IMR-90 (cell line): ENCODE measurements around the gene ANKRD11. TPM values are rescaled to one million over a fixed set of nuclear protein-coding genes. Genes with fewer than 3 reads are reported as not detected.

Experiments used
- ATAC-seq: fragments of 200-7000 bp; cut with Tn5 transposase; 2 replicates; pipeline ENCODE4 v1.9.1; 2020; ENCODE audit warnings: low read depth, mild to moderate bottlenecking, moderate library complexity
- BruUV-seq: library from RNA; stranded (reverse); fragments of 400-500 nt; replicated peaks from 2 replicates; lab custom pipeline; 2021; lab: Mats Ljungman, UMichigan
- CTCF ChIA-PET: fragments of 300-600 bp; formaldehyde crosslinking; extraction: SDS; loops from one replicate; lab custom pipeline; 2021; ENCODE audit warnings: antibody characterized with exemption; lab: Yijun Ruan, JAX
- POLR2A ChIA-PET: fragments of 300-600 bp; sonication (Branson Sonifier 250); formaldehyde crosslinking; loops from one replicate; lab custom pipeline; 2022; ENCODE audit warnings: antibody characterized with exemption; ENCODE audit not compliant: unreplicated experiment; lab: Charles Lee
- DNase-seq: peaks from one replicate; pipeline ENCODE4 v3.0.0; 2013
- H2AFZ ChIP-seq: replicated peaks from 2 replicates; pipeline ENCODE3; 2013; ENCODE audit warnings: low read length, mild to moderate bottlenecking; ENCODE audit not compliant: poor library complexity
- H2AK5ac ChIP-seq: 2 replicates; pipeline ENCODE4 v1.6.1; 2013; ENCODE audit warnings: low read depth, low read length, inconsistent platforms
- H2AK9ac ChIP-seq: replicated peaks from 2 replicates; pipeline ENCODE3; 2013; ENCODE audit warnings: mild to moderate bottlenecking, low read depth, low read length, moderate library complexity; ENCODE audit not compliant: poor library complexity
- H2BK120ac ChIP-seq: 2 replicates; pipeline ENCODE4 v1.6.1; 2013; ENCODE audit warnings: low read depth, low read length, inconsistent platforms
- H2BK15ac ChIP-seq: 3 replicates; pipeline ENCODE4 v1.6.1; 2013; ENCODE audit warnings: low read depth, low read length, inconsistent platforms
- H2BK20ac ChIP-seq: 2 replicates; pipeline ENCODE4 v1.6.1; 2013; ENCODE audit warnings: low read depth, mild to moderate bottlenecking, inconsistent platforms, low read length, moderate library complexity
- H2BK5ac ChIP-seq: 2 replicates; pipeline ENCODE4 v1.6.1; 2013; ENCODE audit warnings: mild to moderate bottlenecking, low read depth, low read length, inconsistent platforms; ENCODE audit not compliant: poor library complexity, severe bottlenecking
- H3K14ac ChIP-seq: replicated peaks from 2 replicates; pipeline ENCODE4 v1.6.1; 2013; ENCODE audit warnings: low read depth, low read length, inconsistent platforms
- H3K18ac ChIP-seq: 2 replicates; pipeline ENCODE4 v1.6.1; 2013; ENCODE audit warnings: low read depth, low read length, control low read depth
- H3K23ac ChIP-seq: 2 replicates; pipeline ENCODE4 v1.6.1; 2013; ENCODE audit warnings: low read depth, low read length, inconsistent platforms
- H3K27ac ChIP-seq: 2 replicates; pipeline ENCODE4 v1.5.1; 2013; ENCODE audit warnings: mild to moderate bottlenecking, control low read depth, low read length; ENCODE audit not compliant: insufficient read depth
- H3K27me3 ChIP-seq: 2 replicates; pipeline ENCODE4 v1.6.1; 2013; ENCODE audit warnings: low read length; ENCODE audit not compliant: control insufficient read depth, insufficient read depth
- H3K36me3 ChIP-seq: 2 replicates; pipeline ENCODE4 v1.6.1; 2013; ENCODE audit warnings: low read length, mixed read lengths; ENCODE audit not compliant: control insufficient read depth, insufficient read depth
- H3K4ac ChIP-seq: 2 replicates; pipeline ENCODE4 v1.6.1; 2013; ENCODE audit warnings: low read depth, low read length, inconsistent platforms
- H3K4me1 ChIP-seq: 2 replicates; pipeline ENCODE4 v1.6.1; 2013; ENCODE audit warnings: low read length, mixed read lengths; ENCODE audit not compliant: control insufficient read depth, insufficient read depth
- H3K4me2 ChIP-seq: 2 replicates; pipeline ENCODE4 v1.6.1; 2013; ENCODE audit warnings: low read depth, mild to moderate bottlenecking, control low read depth, low read length, moderate library complexity
- H3K4me3 ChIP-seq: 2 replicates; pipeline ENCODE4 v1.5.1; 2013; ENCODE audit warnings: low read depth, mild to moderate bottlenecking, control low read depth, low read length, moderate library complexity; ENCODE audit not compliant: insufficient read depth
- H3K56ac ChIP-seq: 2 replicates; pipeline ENCODE4 v1.6.1; 2013; ENCODE audit warnings: low read length, inconsistent platforms; ENCODE audit not compliant: insufficient read depth; ENCODE audit errors: extremely low read depth
- H3K79me1 ChIP-seq, 2 experiments: 2 replicates each; pipeline ENCODE4 v1.6.1; 2013; ENCODE audit warnings: low read length in 2 of 2, inconsistent platforms in 1 of 2, low read depth in 1 of 2
- H3K9ac ChIP-seq: 2 replicates; pipeline ENCODE4 v1.6.1; 2013; ENCODE audit warnings: low read depth, low read length, control low read depth
- H3K9me1 ChIP-seq: 2 replicates; pipeline ENCODE4 v1.6.1; 2013; ENCODE audit warnings: low read length, inconsistent platforms; ENCODE audit not compliant: insufficient read depth
- H3K9me3 ChIP-seq: 2 replicates; pipeline ENCODE4 v1.6.1; 2013; ENCODE audit warnings: low read length; ENCODE audit not compliant: control insufficient read depth, insufficient read depth
- H4K20me1 ChIP-seq: 2 replicates; pipeline ENCODE4 v1.6.1; 2013; ENCODE audit warnings: low read length, inconsistent platforms; ENCODE audit not compliant: insufficient read depth
- H4K5ac ChIP-seq: 2 replicates; pipeline ENCODE4 v1.6.1; 2013; ENCODE audit warnings: mild to moderate bottlenecking, low read depth, low read length, control low read depth
- H4K8ac ChIP-seq, 2 experiments: 2 replicates each; pipeline ENCODE4 v1.6.1; 2013; ENCODE audit warnings: low read depth in 2 of 2, low read length in 2 of 2, control low read depth in 1 of 2, inconsistent platforms in 1 of 2
- H4K91ac ChIP-seq: 2 replicates; pipeline ENCODE4 v1.6.1; 2013; ENCODE audit warnings: low read depth, low read length, inconsistent platforms; ENCODE audit not compliant: insufficient read depth
- BHLHE40 ChIP-seq: fragments of 150-350 bp; IDR thresholded peaks from 2 replicates; pipeline ENCODE4 v1.6.1; 2016; ENCODE audit warnings: mild to moderate bottlenecking, low read depth, low read length
- CEBPB ChIP-seq: IDR thresholded peaks from 2 replicates; pipeline ENCODE4 v1.6.1; 2012; ENCODE audit warnings: low read depth, low read length, improper control_type of control experiment
- CHD1 ChIP-seq: IDR thresholded peaks from 2 replicates; pipeline ENCODE4 v1.6.1; 2012; ENCODE audit warnings: low read depth, low read length, improper control_type of control experiment
- FOS ChIP-seq: fragments of 150-350 bp; IDR thresholded peaks from 2 replicates; pipeline ENCODE4 v1.6.1; 2016; ENCODE audit warnings: low read depth, low read length
- MAZ ChIP-seq: IDR thresholded peaks from 2 replicates; pipeline ENCODE4 v1.6.1; 2012; ENCODE audit warnings: low read depth, mild to moderate bottlenecking, low read length, improper control_type of control experiment, moderate library complexity, borderline replicate concordance
- MXI1 ChIP-seq: IDR thresholded peaks from 2 replicates; pipeline ENCODE4 v1.6.1; 2012; ENCODE audit warnings: low read depth, mild to moderate bottlenecking, low read length, moderate library complexity, borderline replicate concordance
- NFE2L2 ChIP-seq: fragments of 150-350 bp; IDR thresholded peaks from 2 replicates; pipeline ENCODE4 v1.6.1; 2016; ENCODE audit warnings: low read depth, mild to moderate bottlenecking, low read length
- POLR2A ChIP-seq: IDR thresholded peaks from 2 replicates; pipeline ENCODE4 v1.6.1; 2012; ENCODE audit warnings: mild to moderate bottlenecking, low read depth, low read length
- RAD21 ChIP-seq: IDR thresholded peaks from 2 replicates; pipeline ENCODE4 v1.6.1; 2012; ENCODE audit warnings: low read length, improper control_type of control experiment
- RCOR1 ChIP-seq: IDR thresholded peaks from 2 replicates; pipeline ENCODE4 v1.6.1; 2012; ENCODE audit warnings: mild to moderate bottlenecking, low read length, improper control_type of control experiment; ENCODE audit not compliant: insufficient replicate concordance
- RFX5 ChIP-seq: IDR thresholded peaks from 2 replicates; pipeline ENCODE4 v1.8.0; 2012; ENCODE audit warnings: low read depth, mild to moderate bottlenecking, low read length, moderate library complexity
- SMC3 ChIP-seq: fragments of 150-350 bp; IDR thresholded peaks from 2 replicates; pipeline ENCODE4 v1.6.1; 2016; ENCODE audit warnings: low read depth, mild to moderate bottlenecking, antibody characterized with exemption, low read length, moderate library complexity
- WGBS, 2 experiments: methylation state at CpG; one replicate each; pipeline versions ENCODE4 v1.1.5 to v1.1.7; 2013; ENCODE audit warnings: missing lambda C conversion rate in 2 of 2; ENCODE audit not compliant: insufficient read length in 1 of 2; ENCODE audit errors: extremely low coverage in 2 of 2; 5-methylcytosine and 5-hydroxymethylcytosine counted together
- dilution Hi-C: fragments of 300-500 bp; cut with HindIII; formaldehyde crosslinking; loops from one replicate; pipeline ENCODE4 v1.14.3; 2018; ENCODE audit warnings: low sequenced_read_pairs; ENCODE audit not compliant: unreplicated experiment
- in situ Hi-C: fragments of 300-500 bp; cut with MboI; formaldehyde crosslinking; loops from 3 replicates; pipeline ENCODE4 v1.14.3; 2019; ENCODE audit warnings: low sequenced_read_pairs, inconsistent platforms, mixed read lengths
- intact Hi-C: fragments of 100-400 bp; cut with micrococcal nuclease; formaldehyde crosslinking; loops from 2 replicates; pipeline ENCODE4 v1.10.0; 2022
- polyA plus RNA-seq, 3 experiments: library from polyadenylated mRNA; depleted of rRNA; stranded (reverse); fragments of >200 nt; gene quantifications; 2 replicates each; pipeline ENCODE4 v1.2.3, GENCODE V29; 2012; ENCODE audit warnings: low replicate concordance in 1 of 3
- total RNA-seq: library from RNA; depleted of rRNA; stranded (reverse); fragments of >200 nt; gene quantifications from 2 replicates; pipeline ENCODE4 v1.2.3, GENCODE V29; 2012
- TF ChIP-seq, protein P1 (sequence below): conservative IDR thresholded peaks from 2 replicates; pipeline ENCODE4 v1.5.1; 2012; ENCODE audit warnings: mild to moderate bottlenecking, low read depth, low read length, improper control_type of control experiment
- TF ChIP-seq, protein P2 (sequence below): fragments of 150-350 bp; IDR thresholded peaks from 2 replicates; pipeline ENCODE4 v1.6.1; 2016; ENCODE audit warnings: low read depth, mild to moderate bottlenecking, low read length, moderate library complexity, borderline replicate concordance

Gene ANKRD11
- total and polyA plus RNA-seq, 2 of the 4 experiments (the other 2 are of a cell fraction) = 46.8 to 71.9 TPM

DNA sequence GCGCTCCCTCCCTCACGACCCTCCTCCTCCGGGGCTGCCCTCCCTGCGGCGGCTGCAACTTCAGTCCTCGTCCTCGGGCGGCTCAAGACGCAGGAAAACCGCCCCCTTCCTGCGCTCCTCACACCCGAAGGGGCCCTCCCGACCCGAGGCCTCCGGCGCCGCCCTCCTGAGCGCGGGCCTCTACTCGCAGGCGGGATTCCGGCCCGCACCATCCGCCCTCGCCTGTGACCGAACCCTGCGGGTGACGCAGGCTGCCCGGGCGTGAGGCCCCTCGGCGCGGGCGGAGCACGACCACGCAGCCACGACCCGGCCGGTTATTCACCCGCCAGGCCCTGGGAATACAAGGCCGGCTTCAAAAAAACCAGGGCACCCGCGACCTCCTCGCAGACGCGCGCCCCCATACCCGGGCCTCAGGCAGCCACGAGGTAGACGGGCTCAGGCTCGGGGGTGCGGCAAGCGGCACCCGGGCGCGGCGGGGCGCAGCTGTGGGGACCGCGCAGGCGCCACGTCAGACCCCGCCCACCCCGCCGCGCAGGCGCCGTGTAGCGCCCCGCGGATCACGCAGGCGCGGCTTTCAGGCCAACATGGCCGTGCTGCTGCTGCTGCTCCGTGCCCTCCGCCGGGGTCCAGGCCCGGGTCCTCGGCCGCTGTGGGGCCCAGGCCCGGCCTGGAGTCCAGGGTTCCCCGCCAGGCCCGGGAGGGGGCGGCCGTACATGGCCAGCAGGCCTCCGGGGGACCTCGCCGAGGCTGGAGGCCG lies 17.7 kb upstream of the ANKRD11 start, which contains the start of gene SPG7:
Gene SPG7 (plus strand): TSS at position 570 of the 757 bp plus-strand sequence. CDS start 15 bp downstream, at position 585.
- no peaks in the 10 kb centered on the region for H3K27me3 ChIP-seq
- ATAC-seq (peak; percentile 87), DNase-seq (peak; percentile 82)
- no TSS peak for BruUV-seq
- dilution Hi-C loops = no loop called here
- peak within 1 kb of the TSS; percentile 73 for H4K91ac ChIP-seq
- peak within 1 kb of the TSS; percentile 78 for H3K23ac ChIP-seq
- peak within 1 kb of the TSS; percentile 74 to 84 for H4K8ac ChIP-seq
- H3K4ac ChIP-seq = peak within 1 kb of the TSS; percentile 82
- H3K79me1 ChIP-seq = peaks cover 23 to 51% of the 10 kb centered on the region in 2 experiments
- peak within 1 kb of the TSS; percentile 81 for H3K56ac ChIP-seq
- peak within 1 kb of the TSS; percentile 83 for H2BK5ac ChIP-seq
- peaks cover 15% of the 10 kb centered on the region for H3K4me1 ChIP-seq
- peak within 1 kb of the TSS; percentile 5; the same call in 1 of the 3 replicates for H2BK15ac ChIP-seq
- POLR2A ChIA-PET = no interaction called here
- peaks cover 18% of the 10 kb centered on the region for H3K36me3 ChIP-seq
- H3K9ac ChIP-seq = peak within 1 kb of the TSS; percentile 93
- no peak within 1 kb of the TSS for H2BK20ac ChIP-seq
- H3K4me3 ChIP-seq = peak within 1 kb of the TSS; percentile 78
- H3K18ac ChIP-seq = peak within 1 kb of the TSS; percentile 5; the same call in 1 of the 2 replicates
- H3K14ac ChIP-seq = peak within 1 kb of the TSS; percentile 89
- in situ Hi-C loops = loop anchor here (10.0 kb wide), 1 partner anchor 173 kb away; no protein-coding TSS in a partner anchor
- H3K27ac ChIP-seq = peak within 1 kb of the TSS; percentile 91
- WGBS, 2 experiments = 1% methylated on average over 58 of the region's 90 CpGs; no CpG with 5 or more reads in 1 of the 2 experiments
- intact Hi-C loops = loop anchor here (1.0 to 5.0 kb wide), 4 partner anchors 18 to 267 kb away; partner anchors contain the start of gene ANKRD11
- peak within 1 kb of the TSS; percentile 62 for H4K5ac ChIP-seq
- H2AK5ac ChIP-seq = peak within 1 kb of the TSS; percentile 91
- H3K4me2 ChIP-seq = peak within 1 kb of the TSS; percentile 88
- CTCF ChIA-PET = interaction anchor here (1.4 kb wide), 1 partner anchor 16 kb away, joined by 4 read pairs; no protein-coding TSS in a partner anchor
- H4K20me1 ChIP-seq = peaks cover 21% of the 10 kb centered on the region; the same call in 1 of the 2 replicates
- H2AFZ ChIP-seq = peak within 1 kb of the TSS; percentile 93
- H2AK9ac ChIP-seq = peak within 1 kb of the TSS; percentile 99
- no peaks in the 10 kb centered on the region for H3K9me3 ChIP-seq
- H3K9me1 ChIP-seq = peaks cover 11% of the 10 kb centered on the region
- peak within 1 kb of the TSS; percentile 16; the same call in 1 of the 2 replicates for H2BK120ac ChIP-seq
- TF ChIP-seq FOS = peak; percentile 25; the same call in 1 of the 2 replicates
- 0 out of 2 replicates have a peak, but pooled peaks have one; percentile 12 for TF ChIP-seq SMC3
- TF ChIP-seq, protein P1, sequence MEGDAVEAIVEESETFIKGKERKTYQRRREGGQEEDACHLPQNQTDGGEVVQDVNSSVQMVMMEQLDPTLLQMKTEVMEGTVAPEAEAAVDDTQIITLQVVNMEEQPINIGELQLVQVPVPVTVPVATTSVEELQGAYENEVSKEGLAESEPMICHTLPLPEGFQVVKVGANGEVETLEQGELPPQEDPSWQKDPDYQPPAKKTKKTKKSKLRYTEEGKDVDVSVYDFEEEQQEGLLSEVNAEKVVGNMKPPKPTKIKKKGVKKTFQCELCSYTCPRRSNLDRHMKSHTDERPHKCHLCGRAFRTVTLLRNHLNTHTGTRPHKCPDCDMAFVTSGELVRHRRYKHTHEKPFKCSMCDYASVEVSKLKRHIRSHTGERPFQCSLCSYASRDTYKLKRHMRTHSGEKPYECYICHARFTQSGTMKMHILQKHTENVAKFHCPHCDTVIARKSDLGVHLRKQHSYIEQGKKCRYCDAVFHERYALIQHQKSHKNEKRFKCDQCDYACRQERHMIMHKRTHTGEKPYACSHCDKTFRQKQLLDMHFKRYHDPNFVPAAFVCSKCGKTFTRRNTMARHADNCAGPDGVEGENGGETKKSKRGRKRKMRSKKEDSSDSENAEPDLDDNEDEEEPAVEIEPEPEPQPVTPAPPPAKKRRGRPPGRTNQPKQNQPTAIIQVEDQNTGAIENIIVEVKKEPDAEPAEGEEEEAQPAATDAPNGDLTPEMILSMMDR = 0 out of 2 replicates have a peak, but pooled peaks have one; percentile 2
- TF ChIP-seq CHD1 = no peak
- no peak for TF ChIP-seq RCOR1
- TF ChIP-seq, protein P2, sequence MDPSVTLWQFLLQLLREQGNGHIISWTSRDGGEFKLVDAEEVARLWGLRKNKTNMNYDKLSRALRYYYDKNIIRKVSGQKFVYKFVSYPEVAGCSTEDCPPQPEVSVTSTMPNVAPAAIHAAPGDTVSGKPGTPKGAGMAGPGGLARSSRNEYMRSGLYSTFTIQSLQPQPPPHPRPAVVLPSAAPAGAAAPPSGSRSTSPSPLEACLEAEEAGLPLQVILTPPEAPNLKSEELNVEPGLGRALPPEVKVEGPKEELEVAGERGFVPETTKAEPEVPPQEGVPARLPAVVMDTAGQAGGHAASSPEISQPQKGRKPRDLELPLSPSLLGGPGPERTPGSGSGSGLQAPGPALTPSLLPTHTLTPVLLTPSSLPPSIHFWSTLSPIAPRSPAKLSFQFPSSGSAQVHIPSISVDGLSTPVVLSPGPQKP = no peak
- TF ChIP-seq RFX5 = no peak
- peak; percentile 82 for TF ChIP-seq POLR2A
- TF ChIP-seq MAZ = no peak
- TF ChIP-seq NFE2L2 = no peak
- peak; percentile 86; the same call in 1 of the 2 replicates for TF ChIP-seq MXI1
- TF ChIP-seq CEBPB = no peak
- no peak for TF ChIP-seq RAD21
- TF ChIP-seq BHLHE40 = peak; percentile 52
